Sigmoid colon (tissue), 4 donors: ENCODE data around the gene RPA3.

ENCODE experiments used
- CTCF ChIP-seq, 4 experiments: fragments of 450-650 bp in 3 of 4; fragments of 200-600 bp in 1 of 4; IDR thresholded peaks; one replicate each; pipeline ENCODE4 v1.5.1; 2016 to 2019; ENCODE audit warnings: antibody characterized with exemption in 4 of 4, mild to moderate bottlenecking in 3 of 4, moderate library complexity in 2 of 4
- POLR2A ChIP-seq, 2 donors: fragments of 450-650 bp; IDR thresholded peaks; one replicate each; pipeline ENCODE4 v1.6.1; 2016; ENCODE audit warnings: antibody characterized with exemption in 2 of 2, mild to moderate bottlenecking in 2 of 2, moderate library complexity in 2 of 2
- POLR2AphosphoS5 ChIP-seq, 4 donors: sonication (generic); formaldehyde crosslinking; IDR thresholded peaks; one replicate each; pipeline ENCODE4 v1.6.1; 2017; ENCODE audit warnings: antibody characterized with exemption in 4 of 4

- TF ChIP-seq CTCF (IDR thresholded peaks at IDR 0.05) = no peak
- TF ChIP-seq POLR2AphosphoS5 (IDR thresholded peaks at IDR 0.05) = no peak
- TF ChIP-seq POLR2A (IDR thresholded peaks at IDR 0.05) = no peak
Observed at GRCh38 chr7:7720750-7721621, 2.6 kb upstream of the RPA3 start.
